Osteocyte (in vitro differentiated cells): ENCODE data around the gene ELMOD2. TPM values are rescaled to one million over a fixed set of nuclear protein-coding genes. Genes with fewer than 3 reads are reported as not detected.

Source experiments
- DNase-seq: peaks from one replicate; pipeline ENCODE4 v3.0.0; 2021; ENCODE audit warnings: mixed read lengths; ENCODE audit not compliant: unreplicated experiment; ENCODE audit errors: extremely low spot score
- H3K27ac Mint-ChIP-seq: one replicate; pipeline ENCODE4 v1.8.0; 2021; ENCODE audit warnings: mild to moderate bottlenecking, mixed read lengths; ENCODE audit not compliant: unreplicated experiment
- H3K27me3 Mint-ChIP-seq: one replicate; pipeline ENCODE4 v1.8.0; 2021; ENCODE audit warnings: mixed read lengths; ENCODE audit not compliant: unreplicated experiment
- H3K36me3 Mint-ChIP-seq: one replicate; pipeline ENCODE4 v1.8.0; 2021; ENCODE audit warnings: mixed read lengths; ENCODE audit not compliant: unreplicated experiment
- H3K4me1 Mint-ChIP-seq: one replicate; pipeline ENCODE4 v1.8.0; 2021; ENCODE audit warnings: mixed read lengths; ENCODE audit not compliant: unreplicated experiment
- H3K4me3 Mint-ChIP-seq: one replicate; pipeline ENCODE4 v1.8.0; 2021; ENCODE audit warnings: mild to moderate bottlenecking, moderate library complexity, mixed read lengths; ENCODE audit not compliant: unreplicated experiment
- H3K9me3 Mint-ChIP-seq: one replicate; pipeline ENCODE4 v1.8.0; 2021; ENCODE audit warnings: mixed read lengths; ENCODE audit not compliant: unreplicated experiment
- total RNA-seq: library from RNA; stranded (reverse); gene quantifications from 2 replicates; pipeline ENCODE4 v1.2.1, GENCODE V29; 2021
- TF ChIP-seq, protein P1 (sequence below): fragments of 200-600 bp; sonication (generic); IDR thresholded peaks from 2 replicates; pipeline ENCODE4 v1.5.0; 2021; ENCODE audit warnings: antibody characterized with exemption, mild to moderate bottlenecking, moderate library complexity

ELMOD2 gene
- total RNA-seq, 1 donor from 2014 or later = 31.4 TPM

DNA sequence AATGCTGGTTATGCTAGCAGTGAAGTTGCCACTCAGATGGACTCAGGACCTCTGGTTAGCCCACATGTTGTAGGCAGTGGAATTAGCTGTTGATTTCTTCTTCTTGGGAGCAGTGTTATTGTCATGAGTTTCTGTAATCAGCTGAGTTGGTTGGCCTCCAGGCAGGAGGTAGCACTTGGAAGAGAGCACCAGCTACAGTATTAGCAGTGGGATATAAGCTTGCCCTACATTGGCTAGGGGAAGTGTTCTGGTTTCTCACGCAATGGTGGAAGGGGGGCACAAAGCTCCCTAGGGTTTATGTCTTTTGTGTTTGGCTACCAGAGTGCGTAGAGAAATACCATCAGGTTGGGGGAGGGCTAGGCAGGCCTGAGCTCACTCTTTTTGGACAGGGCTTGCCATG lies 78.7 kb downstream of the ELMOD2 start:
- Mint-ChIP-seq H3K9me3 (no peaks in the 10 kb centered on the region), H3K4me1 (peaks cover under 1% of the 10 kb centered on the region), H3K36me3 (no peaks in the 10 kb centered on the region), H3K27ac (no peak overlapping the region), H3K4me3 (no peak overlapping the region), H3K27me3 (peaks cover 37% of the 10 kb centered on the region)
- no peak for DNase-seq
- TF ChIP-seq, protein P1, sequence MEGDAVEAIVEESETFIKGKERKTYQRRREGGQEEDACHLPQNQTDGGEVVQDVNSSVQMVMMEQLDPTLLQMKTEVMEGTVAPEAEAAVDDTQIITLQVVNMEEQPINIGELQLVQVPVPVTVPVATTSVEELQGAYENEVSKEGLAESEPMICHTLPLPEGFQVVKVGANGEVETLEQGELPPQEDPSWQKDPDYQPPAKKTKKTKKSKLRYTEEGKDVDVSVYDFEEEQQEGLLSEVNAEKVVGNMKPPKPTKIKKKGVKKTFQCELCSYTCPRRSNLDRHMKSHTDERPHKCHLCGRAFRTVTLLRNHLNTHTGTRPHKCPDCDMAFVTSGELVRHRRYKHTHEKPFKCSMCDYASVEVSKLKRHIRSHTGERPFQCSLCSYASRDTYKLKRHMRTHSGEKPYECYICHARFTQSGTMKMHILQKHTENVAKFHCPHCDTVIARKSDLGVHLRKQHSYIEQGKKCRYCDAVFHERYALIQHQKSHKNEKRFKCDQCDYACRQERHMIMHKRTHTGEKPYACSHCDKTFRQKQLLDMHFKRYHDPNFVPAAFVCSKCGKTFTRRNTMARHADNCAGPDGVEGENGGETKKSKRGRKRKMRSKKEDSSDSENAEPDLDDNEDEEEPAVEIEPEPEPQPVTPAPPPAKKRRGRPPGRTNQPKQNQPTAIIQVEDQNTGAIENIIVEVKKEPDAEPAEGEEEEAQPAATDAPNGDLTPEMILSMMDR = no peak

DNA sequence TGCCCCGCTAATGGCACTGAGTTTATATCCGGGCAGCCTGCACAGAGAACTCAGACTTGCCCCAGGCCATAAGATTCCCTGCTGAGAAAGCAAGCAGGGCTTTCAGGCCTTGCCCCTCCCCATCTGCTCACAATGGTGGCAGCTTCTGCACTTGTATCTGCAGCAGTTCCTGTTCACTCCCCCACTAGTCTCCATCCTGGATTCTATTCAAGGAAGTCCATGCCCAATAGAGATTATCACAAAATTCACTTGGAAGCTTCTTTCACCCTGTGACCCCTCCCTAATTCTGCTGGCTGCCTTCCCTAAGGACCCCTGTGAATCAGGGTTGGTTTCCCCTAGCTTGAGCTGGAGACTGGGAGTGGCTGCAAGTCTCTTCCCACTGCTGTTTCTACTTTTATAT lies 79.3 kb downstream of the ELMOD2 start:
- peaks cover 35% of the 10 kb centered on the region for H3K27me3 Mint-ChIP-seq
- no peak for DNase-seq
- TF ChIP-seq, protein P1 = no peak
- H3K4me3 Mint-ChIP-seq = no peak overlapping the region
- no peaks in the 10 kb centered on the region for H3K36me3 Mint-ChIP-seq
- H3K4me1 Mint-ChIP-seq = peaks cover 2% of the 10 kb centered on the region
- no peak overlapping the region for H3K27ac Mint-ChIP-seq
- no peaks in the 10 kb centered on the region for H3K9me3 Mint-ChIP-seq

Other genes starting within 250 kb of the ELMOD2 start
- gene SCOC, start 150.5 kb upstream of the ELMOD2 start, total RNA-seq = 43.6 and 43.9 TPM in 2 replicates
- not detected in 2 replicates for gene CLGN, start 96.5 kb upstream of the ELMOD2 start, total RNA-seq
- not detected in 2 replicates for gene MGAT4D, start 25.9 kb upstream of the ELMOD2 start, total RNA-seq
- not detected in 2 replicates for gene UCP1, start 44.8 kb downstream of the ELMOD2 start, total RNA-seq
- gene TBC1D9, start 232.2 kb downstream of the ELMOD2 start, total RNA-seq = 38.8 and 39.4 TPM in 2 replicates